Mucosa of rectum (tissue), 2 donors: Measurements from ENCODE around the gene AP1S1.

Experiments
- H3K27ac ChIP-seq, 2 donors: one replicate each; pipeline ENCODE4 v1.7.0; 2013; ENCODE audit warnings: inconsistent platforms in 2 of 2, low read depth in 2 of 2, low read length in 2 of 2
- H3K27me3 ChIP-seq, 2 donors: one replicate each; pipeline ENCODE4 v1.7.0; 2013; ENCODE audit warnings: low read length in 2 of 2; ENCODE audit not compliant: control insufficient read depth in 2 of 2, insufficient read depth in 2 of 2
- H3K36me3 ChIP-seq, 2 donors: one replicate each; pipeline ENCODE4 v1.7.0; 2013; ENCODE audit warnings: low read length in 2 of 2; ENCODE audit not compliant: control insufficient read depth in 2 of 2, insufficient read depth in 2 of 2
- H3K4me1 ChIP-seq, 2 donors: one replicate each; pipeline ENCODE4 v1.7.0; 2013; ENCODE audit warnings: low read length in 2 of 2, mild to moderate bottlenecking in 1 of 2; ENCODE audit not compliant: control insufficient read depth in 2 of 2, insufficient read depth in 2 of 2
- H3K4me3 ChIP-seq, 2 donors: one replicate each; pipeline ENCODE4 v1.7.0; 2013; ENCODE audit warnings: low read length in 2 of 2
- H3K9ac ChIP-seq, 2 donors: one replicate each; pipeline ENCODE4 v1.7.0; 2013; ENCODE audit warnings: low read length in 2 of 2, low read depth in 1 of 2, mild to moderate bottlenecking in 1 of 2
- H3K9me3 ChIP-seq, 2 donors: one replicate each; pipeline ENCODE4 v1.7.0; 2013; ENCODE audit warnings: low read length in 2 of 2; ENCODE audit not compliant: control insufficient read depth in 2 of 2
- donor health status: healthy.
- donor health status: Normal muscosa, but diverticular disease.

Gene AP1S1

GRCh38 chr7:101133621-101134398, 20.5 kb upstream of the AP1S1 start:
- Histone ChIP-seq H3K9me3 (no peaks in the 10 kb centered on the region), H3K36me3 (no peaks in the 10 kb centered on the region), H3K4me3 (no peak overlapping the region), H3K4me1 (peaks cover 7 to 9% of the 10 kb centered on the region in 2 donors), H3K27ac (no peak overlapping the region), H3K27me3 (peaks cover 0 to 2% of the 10 kb centered on the region in 2 donors), H3K9ac (no peak overlapping the region)

DNA sequence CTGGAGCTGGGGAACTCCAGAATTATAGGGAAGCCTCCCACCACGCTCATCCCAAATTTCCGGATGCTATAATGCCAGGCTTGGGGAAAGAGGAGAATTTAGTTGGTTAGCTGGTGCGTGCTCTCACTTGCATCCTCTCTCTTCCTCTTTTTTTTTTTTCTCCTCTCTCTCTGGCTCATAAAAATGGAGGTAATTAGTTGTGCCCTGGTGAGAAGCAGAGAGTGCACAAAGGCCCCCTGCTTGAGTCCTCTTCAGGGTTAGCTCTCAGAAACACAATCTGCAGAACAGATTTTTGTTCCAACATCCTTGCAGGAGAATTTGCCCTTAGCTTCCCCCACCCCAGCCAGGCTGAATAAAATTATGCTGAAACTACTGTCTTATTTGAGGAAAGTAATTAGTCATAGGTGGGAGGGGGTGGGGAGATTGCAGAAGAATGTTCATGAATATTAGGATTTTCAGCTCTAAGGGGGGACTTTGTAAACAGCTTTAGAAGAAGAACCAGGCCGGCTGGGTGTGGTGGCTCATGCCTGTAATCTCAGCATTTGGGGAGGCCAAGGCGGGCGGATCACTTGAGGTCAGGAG, 19.8 kb upstream of the AP1S1 start:
- Histone ChIP-seq H3K27me3 (peaks cover 0 to 2% of the 10 kb centered on the region in 2 donors), H3K4me1 (peaks cover 7 to 9% of the 10 kb centered on the region in 2 donors), H3K36me3 (no peaks in the 10 kb centered on the region), H3K27ac (no peak overlapping the region), H3K9ac (no peak overlapping the region), H3K9me3 (no peaks in the 10 kb centered on the region), H3K4me3 (no peak overlapping the region)

- Histone ChIP-seq H3K27me3 (peaks cover 0 to under 1% of the 10 kb centered on the region in 2 donors), H3K4me1 (peaks cover 7 to 9% of the 10 kb centered on the region in 2 donors), H3K9ac (no peak overlapping the region), H3K27ac (peak overlapping the region in 1 of 2 donors; percentile 52), H3K36me3 (no peaks in the 10 kb centered on the region), H3K4me3 (no peak overlapping the region), H3K9me3 (no peaks in the 10 kb centered on the region)
These were observed 16.5 kb upstream of the AP1S1 start for GRCh38 chr7:101137651-101138212.

DNA sequence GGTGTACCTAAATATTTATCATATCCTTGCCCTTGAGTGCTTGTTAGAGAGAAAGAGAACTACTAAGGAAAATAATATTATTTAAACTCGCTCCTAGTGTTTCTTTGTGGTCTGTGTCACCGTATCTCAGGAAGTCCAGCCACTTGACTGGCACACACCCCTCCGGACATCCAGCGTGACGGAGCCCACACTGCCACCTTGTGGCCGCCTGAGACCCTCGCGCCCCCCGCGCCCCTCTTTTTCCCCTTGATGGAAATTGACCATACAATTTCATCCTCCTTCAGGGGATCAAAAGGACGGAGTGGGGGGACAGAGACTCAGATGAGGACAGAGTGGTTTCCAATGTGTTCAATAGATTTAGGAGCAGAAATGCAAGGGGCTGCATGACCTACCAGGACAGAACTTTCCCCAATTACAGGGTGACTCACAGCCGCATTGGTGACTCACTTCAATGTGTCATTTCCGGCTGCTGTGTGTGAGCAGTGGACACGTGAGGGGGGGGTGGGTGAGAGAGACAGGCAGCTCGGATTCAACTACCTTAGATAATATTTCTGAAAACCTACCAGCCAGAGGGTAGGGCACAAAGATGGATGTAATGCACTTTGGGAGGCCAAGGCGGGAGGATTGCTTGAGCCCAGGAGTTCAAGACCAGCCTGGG, 15.9 kb upstream of the AP1S1 start:
- Histone ChIP-seq H3K9me3 (no peaks in the 10 kb centered on the region), H3K36me3 (no peaks in the 10 kb centered on the region), H3K27ac (no peak overlapping the region), H3K4me1 (peaks cover 7 to 9% of the 10 kb centered on the region in 2 donors), H3K4me3 (no peak overlapping the region), H3K9ac (no peak overlapping the region), H3K27me3 (no peaks in the 10 kb centered on the region)

DNA sequence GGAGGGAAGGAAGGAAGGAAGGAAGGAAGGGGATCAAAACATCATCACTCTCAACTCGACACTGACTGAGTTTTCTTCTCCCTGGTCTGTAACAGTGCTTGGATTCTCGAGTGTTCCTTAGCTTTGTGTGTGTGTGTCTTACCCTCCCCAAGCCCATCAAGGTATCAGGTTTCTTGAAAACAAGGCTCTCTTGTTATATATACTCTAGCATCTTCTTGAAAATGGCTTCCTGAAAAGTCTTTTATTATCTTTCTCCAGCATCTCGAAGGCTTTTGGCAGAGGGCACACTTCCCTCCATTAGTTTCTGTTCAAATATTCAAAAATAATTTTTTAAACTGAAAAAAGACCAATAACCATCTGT, 14.0 kb upstream of the AP1S1 start:
- no peak overlapping the region for H3K4me3 ChIP-seq
- no peaks in the 10 kb centered on the region for H3K9me3 ChIP-seq
- no peak overlapping the region for H3K9ac ChIP-seq
- no peaks in the 10 kb centered on the region for H3K36me3 ChIP-seq
- no peaks in the 10 kb centered on the region for H3K27me3 ChIP-seq
- peaks cover 12 to 14% of the 10 kb centered on the region in 2 donors for H3K4me1 ChIP-seq
- no peak overlapping the region for H3K27ac ChIP-seq

GRCh38 chr7:101140746-101141382, 13.4 kb upstream of the AP1S1 start:
- no peaks in the 10 kb centered on the region for H3K36me3 ChIP-seq
- H3K4me1 ChIP-seq = peaks cover 12 to 14% of the 10 kb centered on the region in 2 donors
- no peak overlapping the region for H3K4me3 ChIP-seq
- H3K9me3 ChIP-seq = no peaks in the 10 kb centered on the region
- H3K27ac ChIP-seq = no peak overlapping the region
- no peaks in the 10 kb centered on the region for H3K27me3 ChIP-seq
- H3K9ac ChIP-seq = no peak overlapping the region

DNA sequence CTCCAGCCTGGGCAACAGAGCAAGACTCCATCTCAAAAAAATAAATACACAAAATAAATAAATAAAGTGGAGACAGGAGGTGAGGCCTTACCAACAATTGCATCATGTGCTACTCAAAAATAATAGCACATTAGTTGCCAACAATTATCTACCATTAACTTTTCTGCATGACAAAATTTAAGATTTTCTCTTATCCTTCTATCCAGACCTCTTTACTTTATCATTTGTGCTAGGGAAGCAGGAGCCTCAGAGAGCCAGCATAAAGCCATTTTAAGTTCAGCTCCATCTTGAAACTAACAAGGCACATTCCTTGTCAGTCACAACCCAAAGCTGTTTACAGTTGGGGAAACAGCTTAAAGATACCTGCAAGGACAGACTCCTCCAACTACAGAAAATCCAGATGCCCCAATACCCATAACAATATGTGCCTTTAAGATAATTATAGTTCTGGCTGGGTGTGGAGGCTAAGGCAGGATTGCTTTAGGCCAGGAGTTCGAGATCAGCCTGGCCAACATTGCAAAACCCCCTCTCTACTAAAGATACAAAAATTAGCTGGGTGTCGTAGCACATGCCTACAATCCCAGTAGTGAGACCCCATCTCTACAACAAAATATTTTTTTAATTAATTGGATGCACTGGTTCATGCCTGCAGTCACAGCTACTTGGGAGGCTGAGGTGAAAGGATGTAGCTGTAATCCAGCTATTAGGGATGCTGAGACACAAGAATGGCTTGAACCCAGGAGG, 2.2 kb upstream of the AP1S1 start:
- Histone ChIP-seq H3K27ac (no peak overlapping the region), H3K36me3 (no peaks in the 10 kb centered on the region), H3K4me1 (peaks cover 7 to 10% of the 10 kb centered on the region in 2 donors), H3K4me3 (no peak overlapping the region), H3K27me3 (no peaks in the 10 kb centered on the region), H3K9ac (no peak overlapping the region), H3K9me3 (no peaks in the 10 kb centered on the region)

- H3K27ac ChIP-seq = peak overlapping the region in 1 of 2 donors; percentile 52
- peak overlapping the region; percentile 56 to 72 for H3K9ac ChIP-seq
- H3K4me3 ChIP-seq = peak overlapping the region; percentile 76 to 77
- H3K9me3 ChIP-seq = no peaks in the 10 kb centered on the region
- H3K36me3 ChIP-seq = peaks cover 9 to 12% of the 10 kb centered on the region in 2 donors
- H3K4me1 ChIP-seq = peaks cover 7 to 12% of the 10 kb centered on the region in 2 donors
- H3K27me3 ChIP-seq = no peaks in the 10 kb centered on the region
These were observed 422 bp downstream of the AP1S1 start for GRCh38 chr7:101154693-101155102.

DNA sequence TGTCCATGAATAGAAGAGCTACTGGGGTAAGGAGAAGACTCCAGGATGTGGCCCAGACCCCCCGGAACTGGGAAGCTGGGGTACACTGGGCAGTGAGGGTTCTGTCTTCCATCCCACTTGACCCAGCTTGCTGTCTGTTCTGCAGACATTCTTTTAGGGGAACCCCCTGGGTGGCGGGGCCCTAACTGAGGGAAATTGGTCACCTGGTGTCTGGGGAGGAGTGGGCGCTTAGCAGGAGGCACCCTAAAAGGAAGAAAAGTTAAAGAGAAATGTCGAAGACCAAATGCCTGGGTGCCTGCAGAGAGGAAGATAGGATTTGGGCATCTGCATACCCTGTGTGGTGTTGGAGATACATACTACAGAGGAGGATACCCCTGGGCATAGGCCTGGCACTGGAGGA, 1.0 kb downstream of the AP1S1 start:
- H3K9ac ChIP-seq = peak overlapping the region; percentile 56 to 72
- H3K4me1 ChIP-seq = peaks cover 7 to 12% of the 10 kb centered on the region in 2 donors
- H3K27me3 ChIP-seq = no peaks in the 10 kb centered on the region
- H3K4me3 ChIP-seq = peak overlapping the region; percentile 76 to 77
- H3K9me3 ChIP-seq = no peaks in the 10 kb centered on the region
- no peak overlapping the region for H3K27ac ChIP-seq
- H3K36me3 ChIP-seq = peaks cover 11 to 15% of the 10 kb centered on the region in 2 donors
